GM19467 (cell line): ENCODE results near the gene PRDM11.
"Not testable (repeated sequence)": the region's sequence is repeated elsewhere in the genome, so short reads cannot be mapped to it uniquely, and the experiment has no call there.

Experiments used
- ATAC-seq: cut with Tn5 transposase; IDR thresholded peaks from one replicate; pipeline ENCODE4 v1.9.1; 2021; ENCODE audit warnings: mild to moderate bottlenecking, moderate library complexity; ENCODE audit not compliant: unreplicated experiment

The PRDM11 gene

GRCh38 chr11:45146072-45147016 is at the start of gene PRDM11:
PRDM11 (plus strand) TSS chr11:45146639; CDS start chr11:45181767, 35,128 bp downstream.
- ATAC-seq = peak; percentile 27

GRCh38 chr11:45097721-45098493 is 48.5 kb upstream of the PRDM11 start:
- ATAC-seq = no peak

- ATAC-seq = no peak
Observed at GRCh38 chr11:45098929-45099328, 47.5 kb upstream of the PRDM11 start.

- ATAC-seq = no peak
Observed at GRCh38 chr11:45100339-45100738, 46.1 kb upstream of the PRDM11 start.

GRCh38 chr11:45102361-45102809 is 44.1 kb upstream of the PRDM11 start:
- ATAC-seq = no peak

GRCh38 chr11:45102810-45103621 is 43.4 kb upstream of the PRDM11 start:
- ATAC-seq = no peak

- no peak for ATAC-seq
Observed at GRCh38 chr11:45104006-45104789, 42.2 kb upstream of the PRDM11 start.

GRCh38 chr11:45104790-45105084 is 41.7 kb upstream of the PRDM11 start:
- no peak for ATAC-seq

GRCh38 chr11:45105233-45105983 is 41.0 kb upstream of the PRDM11 start:
- ATAC-seq = no peak

- no peak for ATAC-seq
Observed at GRCh38 chr11:45105984-45106375, 40.5 kb upstream of the PRDM11 start.

- no peak for ATAC-seq
Observed at GRCh38 chr11:45106440-45106839, 40.0 kb upstream of the PRDM11 start.

GRCh38 chr11:45107029-45107428 is 39.4 kb upstream of the PRDM11 start:
- no peak for ATAC-seq

GRCh38 chr11:45108070-45109064 is 38.1 kb upstream of the PRDM11 start:
- no peak for ATAC-seq

- no peak for ATAC-seq
Observed at GRCh38 chr11:45109400-45109799, 37.0 kb upstream of the PRDM11 start.

GRCh38 chr11:45110562-45110961 is 35.9 kb upstream of the PRDM11 start:
- no peak for ATAC-seq

GRCh38 chr11:45113807-45114206 is 32.6 kb upstream of the PRDM11 start:
- ATAC-seq = no peak

- not testable (repeated sequence) for ATAC-seq
Observed at GRCh38 chr11:45127836-45128235, 18.6 kb upstream of the PRDM11 start.

- ATAC-seq = no peak
Observed at GRCh38 chr11:45133878-45134277, 12.6 kb upstream of the PRDM11 start.
